PFSK-1 (cell line): ENCODE data around the gene SLC7A10.

ENCODE experiments used
- FOXP2 ChIP-seq: optimal IDR thresholded peaks from 2 replicates; pipeline ENCODE3; 2011; ENCODE audit warnings: borderline replicate concordance, control low read depth, inconsistent platforms; ENCODE audit not compliant: insufficient read depth; ENCODE audit errors: extremely low read length, extremely low read depth
- POLR2AphosphoS5 ChIP-seq: IDR thresholded peaks from 2 replicates; pipeline ENCODE4 v1.6.1; 2012; ENCODE audit warnings: low read depth, mild to moderate bottlenecking, control low read depth, low read length, moderate library complexity
- SIN3A ChIP-seq: IDR thresholded peaks from 2 replicates; pipeline ENCODE4 v1.6.1; 2012; ENCODE audit warnings: mild to moderate bottlenecking, low read length, moderate library complexity, borderline replicate concordance; ENCODE audit not compliant: insufficient read depth
- TAF1 ChIP-seq: IDR thresholded peaks from 2 replicates; pipeline ENCODE4 v1.6.1; 2012; ENCODE audit warnings: low read length, control low read depth, borderline replicate concordance; ENCODE audit not compliant: insufficient read depth
- TF ChIP-seq, protein P1 (sequence below), 2 experiments: IDR thresholded peaks; 2 replicates each; pipeline versions ENCODE4 v1.6.1 to v1.8.0; 2011 to 2012; ENCODE audit warnings: low read depth in 2 of 2, low read length in 2 of 2, control low read depth in 1 of 2, inconsistent platforms in 1 of 2, mild to moderate bottlenecking in 1 of 2, moderate library complexity in 1 of 2; ENCODE audit not compliant: insufficient read depth in 1 of 2

- TF ChIP-seq POLR2AphosphoS5: no peak
- TF ChIP-seq SIN3A: no peak
- TF ChIP-seq, protein P1, sequence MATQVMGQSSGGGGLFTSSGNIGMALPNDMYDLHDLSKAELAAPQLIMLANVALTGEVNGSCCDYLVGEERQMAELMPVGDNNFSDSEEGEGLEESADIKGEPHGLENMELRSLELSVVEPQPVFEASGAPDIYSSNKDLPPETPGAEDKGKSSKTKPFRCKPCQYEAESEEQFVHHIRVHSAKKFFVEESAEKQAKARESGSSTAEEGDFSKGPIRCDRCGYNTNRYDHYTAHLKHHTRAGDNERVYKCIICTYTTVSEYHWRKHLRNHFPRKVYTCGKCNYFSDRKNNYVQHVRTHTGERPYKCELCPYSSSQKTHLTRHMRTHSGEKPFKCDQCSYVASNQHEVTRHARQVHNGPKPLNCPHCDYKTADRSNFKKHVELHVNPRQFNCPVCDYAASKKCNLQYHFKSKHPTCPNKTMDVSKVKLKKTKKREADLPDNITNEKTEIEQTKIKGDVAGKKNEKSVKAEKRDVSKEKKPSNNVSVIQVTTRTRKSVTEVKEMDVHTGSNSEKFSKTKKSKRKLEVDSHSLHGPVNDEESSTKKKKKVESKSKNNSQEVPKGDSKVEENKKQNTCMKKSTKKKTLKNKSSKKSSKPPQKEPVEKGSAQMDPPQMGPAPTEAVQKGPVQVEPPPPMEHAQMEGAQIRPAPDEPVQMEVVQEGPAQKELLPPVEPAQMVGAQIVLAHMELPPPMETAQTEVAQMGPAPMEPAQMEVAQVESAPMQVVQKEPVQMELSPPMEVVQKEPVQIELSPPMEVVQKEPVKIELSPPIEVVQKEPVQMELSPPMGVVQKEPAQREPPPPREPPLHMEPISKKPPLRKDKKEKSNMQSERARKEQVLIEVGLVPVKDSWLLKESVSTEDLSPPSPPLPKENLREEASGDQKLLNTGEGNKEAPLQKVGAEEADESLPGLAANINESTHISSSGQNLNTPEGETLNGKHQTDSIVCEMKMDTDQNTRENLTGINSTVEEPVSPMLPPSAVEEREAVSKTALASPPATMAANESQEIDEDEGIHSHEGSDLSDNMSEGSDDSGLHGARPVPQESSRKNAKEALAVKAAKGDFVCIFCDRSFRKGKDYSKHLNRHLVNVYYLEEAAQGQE (IDR thresholded peaks at IDR 0.05; ENCODE audit: insufficient read depth in 1 of 2, low read depth in 2 of 2, low read length in 2 of 2): no peak
- no peak for TF ChIP-seq TAF1
- TF ChIP-seq FOXP2: no peak
Observed at GRCh38 chr19:33268162-33268991, 42.7 kb upstream of the SLC7A10 start.
